A549 treated with CORT108297 at 1 μM for 4 hours (cell line): Measurements from ENCODE around the gene NUP62. TPM values are rescaled to one million over a fixed set of nuclear protein-coding genes. Genes with fewer than 3 reads are reported as not detected.

Experiments used
- total RNA-seq: library from RNA; stranded (reverse); fragments of 200-300 nt; extraction: Qiagen RNA extraction; gene quantifications from 5 replicates; pipeline ENCODE4 v1.2.3, GENCODE V29; 2022

The NUP62 gene, protein sequence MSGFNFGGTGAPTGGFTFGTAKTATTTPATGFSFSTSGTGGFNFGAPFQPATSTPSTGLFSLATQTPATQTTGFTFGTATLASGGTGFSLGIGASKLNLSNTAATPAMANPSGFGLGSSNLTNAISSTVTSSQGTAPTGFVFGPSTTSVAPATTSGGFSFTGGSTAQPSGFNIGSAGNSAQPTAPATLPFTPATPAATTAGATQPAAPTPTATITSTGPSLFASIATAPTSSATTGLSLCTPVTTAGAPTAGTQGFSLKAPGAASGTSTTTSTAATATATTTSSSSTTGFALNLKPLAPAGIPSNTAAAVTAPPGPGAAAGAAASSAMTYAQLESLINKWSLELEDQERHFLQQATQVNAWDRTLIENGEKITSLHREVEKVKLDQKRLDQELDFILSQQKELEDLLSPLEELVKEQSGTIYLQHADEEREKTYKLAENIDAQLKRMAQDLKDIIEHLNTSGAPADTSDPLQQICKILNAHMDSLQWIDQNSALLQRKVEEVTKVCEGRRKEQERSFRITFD
- 74.2 to 98.4 TPM (median 95.7 TPM) in 5 replicates for total RNA-seq

DNA sequence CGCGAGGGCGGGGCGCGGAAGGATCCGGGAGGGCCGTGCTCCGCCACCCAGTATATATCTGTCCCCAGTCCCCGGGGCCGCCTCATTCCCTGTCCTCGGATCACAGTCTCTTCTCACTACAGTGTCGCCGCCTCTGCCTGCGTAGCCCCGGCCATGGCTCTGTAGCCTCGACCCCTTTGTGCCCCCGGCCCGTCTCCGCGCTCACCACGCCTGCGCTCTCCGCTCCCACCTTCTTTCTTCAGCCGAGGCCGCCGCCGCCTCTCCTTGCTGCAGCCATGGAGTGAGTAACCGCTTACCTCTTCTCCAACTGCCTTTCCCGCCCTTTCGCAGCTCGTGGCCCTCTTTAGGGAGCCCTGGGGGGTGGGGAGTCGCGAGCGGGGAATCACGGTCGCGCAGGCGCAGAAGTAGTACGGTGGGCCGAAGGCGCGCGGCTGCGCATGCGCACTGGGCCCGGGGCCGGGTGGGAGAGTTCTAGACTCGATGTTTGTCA, at the start of gene NUP62, which contains the start of gene ATF5:
Gene NUP62, minus strand, starts transcription at position 384 of the 490 bp plus-strand sequence. CDS start 19,697 bp downstream, outside the sequence.
Gene ATF5, plus strand, starts transcription at position 85 of the 490 bp plus-strand sequence. CDS start 1,646 bp downstream, outside the sequence.

DNA sequence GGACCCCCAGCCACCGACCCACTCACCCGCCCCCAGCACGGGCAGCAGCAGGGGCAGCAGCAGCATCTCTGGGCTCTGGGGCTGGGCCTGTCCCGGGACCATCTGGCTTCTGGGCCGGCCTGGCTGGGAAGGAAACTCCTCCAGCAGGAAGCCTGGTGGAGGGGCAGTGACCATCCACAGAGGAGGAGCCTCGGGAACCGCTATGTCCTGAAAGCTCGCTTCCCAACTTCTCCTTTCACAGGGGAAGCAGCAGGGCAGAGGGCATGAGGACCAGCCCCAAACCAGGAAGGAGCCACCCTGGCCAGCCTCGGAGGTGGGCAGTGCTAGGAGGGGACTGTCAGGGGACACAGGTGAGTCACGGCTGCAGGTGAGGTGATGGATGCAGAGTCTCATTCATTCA, 31.7 kb upstream of the NUP62 start, which contains the start of gene SIGLEC11:
Gene SIGLEC11, minus strand, starts transcription at position 193 of the 400 bp plus-strand sequence. Its CDS starts 91 bp downstream, at position 102.

GRCh38 chr19:49896863-49897621, 32.3 kb downstream of the NUP62 start, which contains the start of gene IL4I1:
Gene IL4I1, minus strand, starts transcription at chr19:49896887. Its CDS starts 727 bp downstream, at chr19:49896160.

DNA sequence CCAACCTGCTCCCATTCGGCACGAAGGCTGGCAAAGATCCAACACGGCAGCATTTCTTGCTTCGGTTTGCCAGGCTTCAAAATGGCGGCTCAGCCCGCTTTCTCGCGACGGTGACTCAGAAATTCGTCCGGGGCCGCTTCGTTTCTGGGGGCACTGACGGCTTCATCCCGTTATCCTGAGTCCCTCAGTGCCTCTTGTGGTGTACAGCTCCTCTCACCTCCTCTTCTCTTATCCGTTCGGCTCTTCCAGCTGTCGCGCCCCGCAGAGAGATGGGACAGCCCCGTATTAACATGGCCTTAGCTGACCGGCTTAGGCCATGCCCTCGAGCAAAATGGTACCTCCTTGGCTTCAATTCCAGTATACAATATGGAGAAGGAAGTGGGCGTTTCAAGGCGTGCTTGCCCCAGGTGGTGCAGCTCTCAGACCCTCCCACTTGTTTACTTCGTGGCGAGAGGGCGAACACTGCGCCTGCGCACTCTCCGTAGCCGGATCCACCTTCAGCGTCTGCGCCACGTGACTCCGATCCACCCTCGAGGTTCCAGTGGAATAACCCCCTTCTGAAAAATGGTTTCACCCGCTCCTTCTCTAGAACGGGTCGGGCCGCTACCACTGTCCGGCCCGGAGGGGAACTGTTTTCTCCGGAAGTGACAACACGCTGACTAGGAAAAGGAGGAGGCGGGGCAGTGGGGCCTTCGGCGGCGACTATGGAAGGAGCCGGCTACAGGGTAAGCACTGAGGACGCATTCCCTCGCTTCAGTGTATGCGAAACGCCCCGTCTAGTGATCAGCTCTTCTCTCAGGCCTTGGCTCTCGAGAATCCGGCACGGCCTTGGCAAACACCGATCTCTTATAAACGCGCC, 52.1 kb downstream of the NUP62 start, which contains the start of the genes AKT1S1 and TBC1D17:
Gene AKT1S1, minus strand, starts transcription at position 336 of the 859 bp plus-strand sequence. CDS start 4,060 bp downstream, outside the sequence.
Gene TBC1D17, plus strand, starts transcription at position 683 of the 859 bp plus-strand sequence. Its CDS starts 22 bp downstream, at position 705.

DNA sequence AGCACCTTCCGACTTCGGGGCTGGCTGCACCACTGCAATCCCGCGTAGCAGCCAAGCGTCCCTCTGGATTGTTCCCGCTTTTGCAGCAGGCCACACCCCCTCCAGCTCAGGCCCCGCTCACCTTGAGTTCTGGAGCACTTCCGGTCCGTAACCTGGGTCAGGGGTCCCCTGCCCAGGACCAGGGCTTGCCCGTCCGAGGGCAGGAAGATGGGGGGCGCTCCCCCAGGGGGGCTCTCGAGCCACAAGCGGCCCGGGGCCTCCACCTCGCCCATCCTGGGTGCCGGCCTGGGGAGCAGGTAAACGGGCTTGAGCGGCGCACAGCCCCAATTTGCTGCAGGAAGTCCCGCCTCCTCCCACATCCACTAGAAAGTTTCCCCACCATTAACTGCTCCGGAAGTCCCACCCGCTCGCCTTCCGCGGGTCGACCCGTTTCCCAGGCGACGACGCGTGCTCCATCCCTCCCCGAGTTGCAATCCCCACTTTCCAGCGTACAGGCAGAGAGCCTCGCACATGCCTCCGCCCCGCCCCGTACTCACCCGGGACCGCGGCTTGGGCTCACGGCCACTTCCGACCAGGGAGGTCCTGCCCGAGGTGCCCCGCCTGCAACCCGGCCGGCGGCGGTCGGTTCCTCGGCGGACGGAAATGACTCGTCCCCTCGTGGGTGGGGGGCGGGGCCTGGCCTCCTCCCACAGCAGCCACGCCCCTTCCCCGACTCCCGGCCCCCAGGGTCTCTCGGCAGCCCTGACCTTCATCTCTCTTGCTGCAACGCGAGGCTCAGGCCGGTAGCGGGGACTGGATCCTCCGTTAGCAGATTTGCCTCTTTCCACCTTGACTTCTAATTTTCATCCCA, 62.1 kb downstream of the NUP62 start, which contains the start of gene PNKP:
Gene PNKP, minus strand, starts transcription at position 644 of the 850 bp plus-strand sequence. Its CDS starts 372 bp downstream, at position 272.

Other genes starting within 250 kb of the NUP62 start
- 3.4 to 6.5 TPM (median 6.0 TPM) in 5 replicates for gene ADM5, start 239.9 kb downstream of the NUP62 start, total RNA-seq
- gene CPT1C, start 238.4 kb downstream of the NUP62 start, total RNA-seq, result 12.0 to 15.0 TPM (median 12.8 TPM) in 5 replicates
- gene TSKS, start 166.2 kb downstream of the NUP62 start, total RNA-seq, result not detected in 5 replicates
- 40.6 to 58.3 TPM (median 56.1 TPM) in 5 replicates for gene AP2A1, start 162.5 kb downstream of the NUP62 start, total RNA-seq
- gene FUZ, start 116.2 kb downstream of the NUP62 start, total RNA-seq, result 12.8 to 15.6 TPM (median 15.3 TPM) in 5 replicates
- gene MED25, start 111.2 kb downstream of the NUP62 start, total RNA-seq, result 45.5 to 76.6 TPM (median 69.6 TPM) in 5 replicates
- gene PTOV1, start 78.3 kb downstream of the NUP62 start, total RNA-seq, result 106 to 161 TPM (median 152 TPM) in 5 replicates
- gene PNKP, start 61.9 kb downstream of the NUP62 start, total RNA-seq, result 40.8 to 62.1 TPM (median 54.2 TPM) in 5 replicates
- gene AKT1S1, start 52.1 kb downstream of the NUP62 start, total RNA-seq, result 66.3 to 120 TPM (median 113 TPM) in 5 replicates
- 20.1 to 24.1 TPM (median 23.8 TPM) in 5 replicates for gene TBC1D17, start 51.8 kb downstream of the NUP62 start, total RNA-seq
- gene IL4I1, start 32.6 kb downstream of the NUP62 start, total RNA-seq, result 0.61 to 1.2 TPM (median 0.96 TPM) in 5 replicates
- gene ATF5, start 299 bp downstream of the NUP62 start, total RNA-seq, result 47.9 to 57.1 TPM (median 54.0 TPM) in 5 replicates
- gene SIGLEC11, start 31.7 kb upstream of the NUP62 start, total RNA-seq, result not detected in 5 replicates
- gene VRK3, start 95.9 kb upstream of the NUP62 start, total RNA-seq, result 39.7 to 45.9 TPM (median 41.5 TPM) in 5 replicates
- 6.8 to 11.0 TPM (median 10.0 TPM) in 5 replicates for gene ZNF473, start 96.5 kb upstream of the NUP62 start, total RNA-seq
- not detected in 5 replicates for gene IZUMO2, start 233.8 kb upstream of the NUP62 start, total RNA-seq